GDM1 (cell line): ENCODE measurements around the gene PNPO.

Source experiments
- DNase-seq: peaks from one replicate; lab custom pipeline; 2025; lab: John Stamatoyannopoulos, UW

The PNPO gene

GRCh38 chr17:47998044-47998443 is 56.7 kb downstream of the PNPO start:
- no peak for DNase-seq
